Small intestine (tissue), 7 donors: ENCODE results near the gene GLB1L. TPM values are rescaled to one million over a fixed set of nuclear protein-coding genes. Genes with fewer than 3 reads are reported as not detected.

ENCODE experiments used
- DNase-seq, 2 donors: peaks; one replicate each; pipeline versions ENCODE4 v3.0.0 to v3.0.0-alpha.2; 2013
- FAIRE-seq: peaks from 2 replicates; lab custom pipeline; 2012; peaks lifted over from hg19 to GRCh38; lab: Jason Lieb, UNC
- H3K27ac ChIP-seq, 3 donors: one replicate each; pipeline ENCODE4 v1.5.1; 2013; ENCODE audit warnings: low read length in 2 of 3, mild to moderate bottlenecking in 2 of 3, control low read depth in 1 of 3, inconsistent platforms in 1 of 3, low read depth in 1 of 3, moderate library complexity in 1 of 3
- H3K27me3 ChIP-seq, 3 donors: one replicate each; pipeline ENCODE4 v1.6.1; 2013; ENCODE audit warnings: low read length in 3 of 3, inconsistent platforms in 1 of 3; ENCODE audit not compliant: control insufficient read depth in 3 of 3, insufficient read depth in 3 of 3
- H3K36me3 ChIP-seq, 3 donors: one replicate each; pipeline ENCODE4 v1.6.1; 2013; ENCODE audit warnings: low read length in 3 of 3, inconsistent platforms in 1 of 3, low read depth in 1 of 3, mild to moderate bottlenecking in 1 of 3, moderate library complexity in 1 of 3; ENCODE audit not compliant: control insufficient read depth in 3 of 3, insufficient read depth in 2 of 3
- H3K4me1 ChIP-seq, 3 donors: one replicate each; pipeline ENCODE4 v1.6.1; 2013; ENCODE audit warnings: low read length in 2 of 3, inconsistent platforms in 1 of 3, low read depth in 1 of 3, mild to moderate bottlenecking in 1 of 3, moderate library complexity in 1 of 3; ENCODE audit not compliant: control insufficient read depth in 3 of 3, insufficient read depth in 2 of 3
- H3K4me3 ChIP-seq, 3 donors: one replicate each; pipeline ENCODE4 v1.5.1; 2013; ENCODE audit warnings: low read length in 3 of 3, control low read depth in 1 of 3, inconsistent platforms in 1 of 3, low read depth in 1 of 3, mild to moderate bottlenecking in 1 of 3, moderate library complexity in 1 of 3
- H3K9me3 ChIP-seq, 2 donors: one replicate each; pipeline ENCODE4 v1.6.1; 2013; ENCODE audit warnings: low read depth in 1 of 2, low read length in 1 of 2; ENCODE audit not compliant: control insufficient read depth in 2 of 2, insufficient read depth in 1 of 2
- WGBS, 3 donors: extraction: QIAGEN DNeasy Blood & Tissue Kit; methylation state at CpG; one replicate each; pipeline ENCODE4 v1.1.7; 2013; 5-methylcytosine and 5-hydroxymethylcytosine counted together
- polyA plus RNA-seq, 4 donors: library from polyadenylated mRNA; stranded (reverse) in 3 of 4; unstranded in 1 of 4; fragments of 200-250 nt in 3 of 4; fragments of 120-200 nt in 1 of 4; gene quantifications; one replicate each; pipeline versions ENCODE4 v1.2.1 to v1.2.3, GENCODE V29; 2013
- donor health status: healthy with polysubstance abuse.
- donor health status: control.
- donor health status: control.
- donor health status: Bipolar disorder and iron deficiency.
- donor health status: healthy.

Gene GLB1L
- polyA plus RNA-seq, 4 donors = 3.1 to 36.1 (median 4.3) TPM

GRCh38 chr2:219248845-219249202, 3.6 kb upstream of the GLB1L start:
- FAIRE-seq = no peak
- peak overlapping the region in 2 of 3 donors; percentile 18 to 31 for H3K4me3 ChIP-seq
- WGBS, 3 donors = 15 to 64% (median 27%) methylated on average over 2 of the region's 2 CpGs
- peaks cover 0 to 45% (median 2%) of the 10 kb centered on the region in 3 donors for H3K36me3 ChIP-seq
- H3K4me1 ChIP-seq = peaks cover 18 to 69% (median 22%) of the 10 kb centered on the region in 3 donors
- DNase-seq = no peak
- H3K27ac ChIP-seq = peak overlapping the region; percentile 88 to 98 (median 97)
- H3K27me3 ChIP-seq = peaks cover 0 to 14% (median 0%) of the 10 kb centered on the region in 3 donors
- no peaks in the 10 kb centered on the region for H3K9me3 ChIP-seq

- DNase-seq = peak in 1 of 2 donors; percentile 71
- Histone ChIP-seq H3K4me3 (no peak overlapping the region), H3K27ac (peak overlapping the region; percentile 22 to 97 (median 88)), H3K27me3 (peaks cover 0 to 6% (median 0%) of the 10 kb centered on the region in 3 donors), H3K9me3 (no peaks in the 10 kb centered on the region), H3K36me3 (peaks cover 0 to 45% (median 2%) of the 10 kb centered on the region in 3 donors), H3K4me1 (peaks cover 20 to 65% (median 22%) of the 10 kb centered on the region in 3 donors)
- WGBS, 3 donors = 82 to 87% (median 82%) methylated on average over 17 of the region's 17 CpGs
- FAIRE-seq = no peak
Observed at GRCh38 chr2:219247678-219248642, 2.7 kb upstream of the GLB1L start.

GRCh38 chr2:219246559-219246958, 1.3 kb upstream of the GLB1L start:
- Histone ChIP-seq H3K9me3 (no peaks in the 10 kb centered on the region), H3K4me1 (peaks cover 20 to 53% (median 21%) of the 10 kb centered on the region in 3 donors), H3K27ac (peak overlapping the region in 1 of 3 donors; percentile 97), H3K27me3 (no peaks in the 10 kb centered on the region), H3K36me3 (peaks cover 0 to 44% (median 2%) of the 10 kb centered on the region in 3 donors), H3K4me3 (no peak overlapping the region)
- no peak for DNase-seq
- WGBS, 3 donors = 95% methylated on average over 10 of the region's 10 CpGs
- no peak for FAIRE-seq

- peaks cover 0 to 37% (median 0%) of the 10 kb centered on the region in 3 donors for H3K36me3 ChIP-seq
- no peaks in the 10 kb centered on the region for H3K27me3 ChIP-seq
- H3K27ac ChIP-seq = peak overlapping the region; percentile 71 to 91 (median 89)
- H3K4me3 ChIP-seq = peak overlapping the region; percentile 59 to 91 (median 91)
- 8 to 12% (median 10%) methylated on average over 10 of the region's 10 CpGs for WGBS, 3 donors
- no peaks in the 10 kb centered on the region for H3K9me3 ChIP-seq
- FAIRE-seq = no peak
- DNase-seq = peak in 1 of 2 donors; percentile 14
- peaks cover 20 to 49% (median 21%) of the 10 kb centered on the region in 3 donors for H3K4me1 ChIP-seq
Observed at GRCh38 chr2:219245899-219246230, 621 bp upstream of the GLB1L start.

GRCh38 chr2:219244789-219245147, 476 bp downstream of the GLB1L start:
- DNase-seq (no peak), FAIRE-seq (no peak)
- H3K4me1 ChIP-seq = peaks cover 13 to 38% (median 20%) of the 10 kb centered on the region in 3 donors
- H3K27ac ChIP-seq = peak overlapping the region; percentile 71 to 91 (median 73)
- peak overlapping the region; percentile 59 to 91 (median 91) for H3K4me3 ChIP-seq
- no peaks in the 10 kb centered on the region for H3K9me3 ChIP-seq
- H3K36me3 ChIP-seq = peaks cover 0 to 33% (median 0%) of the 10 kb centered on the region in 3 donors
- 19 to 36% (median 23%) methylated on average over 6 of the region's 6 CpGs for WGBS, 3 donors
- H3K27me3 ChIP-seq = no peaks in the 10 kb centered on the region

GRCh38 chr2:219243291-219243761, 1.9 kb downstream of the GLB1L start:
- Histone ChIP-seq H3K4me1 (peaks cover 13 to 24% (median 15%) of the 10 kb centered on the region in 3 donors), H3K4me3 (peak overlapping the region in 2 of 3 donors; percentile 0 to 22), H3K27me3 (no peaks in the 10 kb centered on the region), H3K36me3 (peaks cover 0 to 35% (median 0%) of the 10 kb centered on the region in 3 donors), H3K27ac (peak overlapping the region in 2 of 3 donors; percentile 7), H3K9me3 (no peaks in the 10 kb centered on the region)
- FAIRE-seq (no peak), DNase-seq (peak; percentile 76 to 83)
- 13 to 40% (median 32%) methylated on average over 28 of the region's 28 CpGs for WGBS, 3 donors

- no peak for DNase-seq
Observed at GRCh38 chr2:219234331-219234730, 10.9 kb downstream of the GLB1L start.

GRCh38 chr2:219230059-219230540, 15.1 kb downstream of the GLB1L start:
- Histone ChIP-seq H3K36me3 (peaks cover 14 to 55% (median 27%) of the 10 kb centered on the region in 3 donors), H3K4me3 (peak overlapping the region; percentile 38 to 85 (median 72)), H3K27me3 (no peaks in the 10 kb centered on the region), H3K9me3 (no peaks in the 10 kb centered on the region), H3K4me1 (peaks cover 5 to 13% (median 10%) of the 10 kb centered on the region in 3 donors), H3K27ac (peak overlapping the region; percentile 85 to 98 (median 87))
- DNase-seq (peak; percentile 72 to 87), FAIRE-seq (no peak)
- 0 to 1% (median 0%) methylated on average over 24 of the region's 24 CpGs for WGBS, 3 donors

More at GRCh38 chr2:219234331-219234730, 10.9 kb downstream of the GLB1L start:
- H3K27ac ChIP-seq = no peak overlapping the region
- no peaks in the 10 kb centered on the region for H3K4me1 ChIP-seq
- no peaks in the 10 kb centered on the region for H3K27me3 ChIP-seq
- H3K9me3 ChIP-seq = no peaks in the 10 kb centered on the region
- 74 to 94% (median 92%) methylated on average over 3 of the region's 3 CpGs for WGBS, 3 donors
- no peak overlapping the region for H3K4me3 ChIP-seq
- FAIRE-seq = no peak
- peaks cover 12 to 58% (median 28%) of the 10 kb centered on the region in 3 donors for H3K36me3 ChIP-seq
